ENCODE results near the gene RHOT2. TPM values are rescaled to one million over a fixed set of nuclear protein-coding genes. Genes with fewer than 3 reads are reported as not detected.
"Not testable (repeated sequence)": the region's sequence is repeated elsewhere in the genome, so short reads cannot be mapped to it uniquely, and the experiment has no call there.

RHOT2 gene
- polyA plus RNA-seq, 12 donors = 38.6 to 95.9 (median 45.4) TPM; not detected in 1

GRCh38 chr16:679814-680624 is 12.1 kb downstream of the RHOT2 start, which contains the start of gene STUB1:
Gene STUB1 (plus strand): TSS chr16:680410. CDS start chr16:680526, 116 bp downstream.
- peak; percentile 87 for DNase-seq

- DNase-seq = no peak
Observed at GRCh38 chr16:680625-680945, 12.7 kb downstream of the RHOT2 start.

GRCh38 chr16:680967-681745 is 13.2 kb downstream of the RHOT2 start:
- no peak for DNase-seq

DNA sequence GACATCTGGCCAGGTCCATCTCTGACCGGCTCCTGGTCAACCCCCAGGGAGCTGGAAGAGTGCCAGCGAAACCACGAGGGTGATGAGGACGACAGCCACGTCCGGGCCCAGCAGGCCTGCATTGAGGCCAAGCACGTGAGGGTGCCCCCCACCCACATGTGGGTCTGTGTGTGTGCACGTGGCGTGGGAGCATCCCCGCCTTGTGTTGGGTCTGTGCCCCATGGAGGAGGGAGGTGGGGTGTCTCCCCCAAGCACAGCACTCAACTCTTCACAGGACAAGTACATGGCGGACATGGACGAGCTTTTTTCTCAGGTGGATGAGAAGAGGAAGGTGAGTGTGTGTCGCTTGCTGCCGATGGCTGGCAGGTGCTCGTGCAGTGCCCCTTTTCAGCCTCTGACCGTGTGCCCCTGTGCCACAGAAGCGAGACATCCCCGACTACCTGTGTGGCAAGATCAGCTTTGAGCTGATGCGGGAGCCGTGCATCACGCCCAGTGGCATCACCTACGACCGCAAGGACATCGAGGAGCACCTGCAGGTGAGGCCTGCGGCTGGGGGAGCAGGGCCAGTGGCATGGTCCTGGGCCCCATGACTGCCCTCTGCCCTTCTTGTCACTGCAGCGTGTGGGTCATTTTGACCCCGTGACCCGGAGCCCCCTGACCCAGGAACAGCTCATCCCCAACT is 14.0 kb downstream of the RHOT2 start:
- no peak for DNase-seq

GRCh38 chr16:682493-683395 is 14.8 kb downstream of the RHOT2 start:
- DNase-seq = no peak

- no peak for DNase-seq
Observed at GRCh38 chr16:683396-684070, 15.6 kb downstream of the RHOT2 start.

GRCh38 chr16:684071-684794 is 16.3 kb downstream of the RHOT2 start, which contains the start of gene JMJD8:
Gene JMJD8 (minus strand): TSS chr16:684334. CDS start chr16:684319, 15 bp downstream.
- DNase-seq = peak; percentile 96

- no peak for DNase-seq
Observed at GRCh38 chr16:684961-685696, 17.2 kb downstream of the RHOT2 start.

DNA sequence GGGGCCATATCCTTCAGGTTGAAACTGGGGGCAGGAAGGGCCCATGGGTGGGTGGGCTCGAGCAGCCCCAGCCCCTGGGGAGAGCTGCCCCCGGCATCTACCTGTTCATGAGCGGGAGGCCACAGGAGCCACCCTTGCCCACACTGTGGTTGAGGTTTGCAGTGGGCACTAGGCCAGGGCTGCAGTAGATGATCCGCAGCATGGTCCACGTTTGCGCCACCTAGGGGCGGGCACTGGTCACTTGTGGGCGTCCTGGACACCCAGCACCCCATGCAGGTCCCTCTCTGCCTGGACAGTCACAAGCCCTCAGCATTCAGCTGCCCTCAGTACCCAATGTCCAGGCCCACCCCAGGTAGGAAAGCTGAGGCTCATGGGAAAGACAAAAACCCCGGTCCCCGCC is 18.0 kb downstream of the RHOT2 start:
- no peak for DNase-seq

- no peak for DNase-seq
Observed at GRCh38 chr16:686459-687260, 18.7 kb downstream of the RHOT2 start.

DNA sequence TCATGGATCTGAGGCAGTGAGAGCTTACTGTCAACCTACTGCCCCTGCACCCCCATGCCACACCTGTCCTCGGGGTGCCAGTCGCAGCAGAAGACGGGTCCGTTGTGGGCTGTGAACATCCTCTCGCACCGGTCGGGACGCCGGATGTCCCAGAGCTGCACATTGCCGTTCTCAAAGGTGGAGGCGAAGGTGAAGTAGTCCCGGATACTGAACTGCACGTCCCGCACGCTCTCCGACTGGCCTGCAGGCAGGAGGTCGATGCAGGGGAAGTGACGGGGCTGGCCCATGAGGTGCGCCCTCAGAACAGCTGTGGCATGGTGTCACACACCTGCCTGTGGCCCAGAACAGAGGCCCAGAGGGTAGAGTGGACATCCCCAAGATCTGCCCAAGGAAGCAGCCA is 19.6 kb downstream of the RHOT2 start:
- DNase-seq = no peak

GRCh38 chr16:689175-689897 is 21.4 kb downstream of the RHOT2 start:
- no peak for DNase-seq

DNA sequence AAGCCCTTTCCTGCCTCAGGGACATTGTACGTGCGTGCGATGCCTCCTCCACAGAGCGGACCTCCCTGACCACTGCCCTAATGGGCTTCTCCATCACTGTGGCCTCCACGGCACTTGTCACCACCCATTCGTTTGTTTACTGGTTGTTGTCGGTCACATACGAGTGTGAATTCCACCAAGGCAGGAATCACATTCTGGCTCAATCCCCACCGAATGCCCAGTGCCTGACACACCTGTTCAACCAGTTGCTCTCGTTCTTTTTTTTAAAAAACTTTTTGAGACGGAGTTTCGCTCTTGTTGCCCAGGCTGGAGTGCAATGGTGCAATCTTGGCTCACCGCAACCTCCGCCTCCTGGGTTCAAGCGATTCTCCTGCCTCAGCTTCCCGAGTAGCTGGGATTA is 23.3 kb downstream of the RHOT2 start:
- DNase-seq = not testable (repeated sequence)

- no peak for DNase-seq
Observed at GRCh38 chr16:692356-693108, 24.6 kb downstream of the RHOT2 start.

GRCh38 chr16:693364-693763 is 25.4 kb downstream of the RHOT2 start:
- no peak for DNase-seq

- DNase-seq = no peak
Observed at GRCh38 chr16:693766-694165, 25.8 kb downstream of the RHOT2 start.

Measured in muscle of arm (tissue), 12 donors.